GM12878 (cell line): ENCODE results near the gene ZNF423. TPM values are rescaled to one million over a fixed set of nuclear protein-coding genes. Genes with fewer than 3 reads are reported as not detected.

Experiments
- CEBPZ ChIP-seq: fragments of 150-350 bp; IDR thresholded peaks from 2 replicates; pipeline ENCODE4 v1.6.1; 2016; ENCODE audit warnings: low read depth, low read length
- MTA2 ChIP-seq: fragments of 450-650 bp; IDR thresholded peaks from 2 replicates; pipeline ENCODE4 v1.6.1; 2016; ENCODE audit warnings: low read depth, mild to moderate bottlenecking, moderate library complexity
- NKRF ChIP-seq: fragments of 450-650 bp; conservative IDR thresholded peaks from 2 replicates; pipeline ENCODE4 v1.6.1; 2017; ENCODE audit warnings: mild to moderate bottlenecking, moderate library complexity
- RAD21 ChIP-seq: IDR thresholded peaks from 2 replicates; pipeline ENCODE4 v1.6.1; 2011; ENCODE audit warnings: mild to moderate bottlenecking, low read depth, low read length, moderate library complexity; ENCODE audit not compliant: insufficient read depth
- SPI1 ChIP-seq: IDR thresholded peaks from 2 replicates; pipeline ENCODE4 v1.6.1; 2011; ENCODE audit warnings: low read depth, mild to moderate bottlenecking, low read length, moderate library complexity, borderline replicate concordance; ENCODE audit not compliant: insufficient read depth
- SUZ12 ChIP-seq: fragments of 200-600 bp; sonication (generic); IDR thresholded peaks from one replicate; pipeline ENCODE4 v1.6.1; 2018; ENCODE audit warnings: antibody characterized with exemption, mild to moderate bottlenecking; ENCODE audit not compliant: unreplicated experiment
- TCF7 ChIP-seq: IDR thresholded peaks from 2 replicates; pipeline ENCODE4 v1.6.1; 2014; ENCODE audit warnings: antibody characterized with exemption, borderline replicate concordance
- ZBTB40 ChIP-seq: fragments of 450-650 bp; IDR thresholded peaks from 2 replicates; pipeline ENCODE4 v1.6.1; 2016; ENCODE audit warnings: mild to moderate bottlenecking, moderate library complexity, borderline replicate concordance
- ZSCAN29 ChIP-seq: fragments of 450-650 bp; IDR thresholded peaks from 2 replicates; pipeline ENCODE4 v1.6.1; 2017; ENCODE audit warnings: mild to moderate bottlenecking, moderate library complexity
- polyA plus RNA-seq, 11 experiments: library from polyadenylated mRNA; depleted of rRNA in 4 of 11; unstranded in 6 of 11; stranded (reverse) in 5 of 11; fragments of >200 nt; fragmentation: Nextera tagmentation in 4 of 11; fragmentation: Illumina TruSeq in 1 of 11; extraction: Ambion mirVana in 4 of 11; extraction: Trizol in 1 of 11; gene quantifications; 1 replicate in 1 of 11; 2 replicates in 10 of 11; pipeline versions ENCODE4 v1.2.1 to v1.2.3, GENCODE V29; 2011 to 2016; ENCODE audit warnings: inconsistent platforms in 2 of 11, missing spikeins in 2 of 11, low read depth in 1 of 11
- total RNA-seq, 4 experiments: library from RNA; depleted of rRNA in 3 of 4; stranded (reverse); fragments of >200 nt in 3 of 4; fragmentation: Illumina TruSeq in 1 of 4; extraction: Trizol in 1 of 4; gene quantifications; 2 replicates each; pipeline versions ENCODE4 v1.2.1 to v1.2.3, GENCODE V29; 2013 to 2021

ZNF423 gene
- total and polyA plus RNA-seq, 10 of the 15 experiments (the other 5 are each of a cell fraction or from before 2014, with no cell fraction given): 0.03 to 0.64 (median 0.10) TPM

DNA sequence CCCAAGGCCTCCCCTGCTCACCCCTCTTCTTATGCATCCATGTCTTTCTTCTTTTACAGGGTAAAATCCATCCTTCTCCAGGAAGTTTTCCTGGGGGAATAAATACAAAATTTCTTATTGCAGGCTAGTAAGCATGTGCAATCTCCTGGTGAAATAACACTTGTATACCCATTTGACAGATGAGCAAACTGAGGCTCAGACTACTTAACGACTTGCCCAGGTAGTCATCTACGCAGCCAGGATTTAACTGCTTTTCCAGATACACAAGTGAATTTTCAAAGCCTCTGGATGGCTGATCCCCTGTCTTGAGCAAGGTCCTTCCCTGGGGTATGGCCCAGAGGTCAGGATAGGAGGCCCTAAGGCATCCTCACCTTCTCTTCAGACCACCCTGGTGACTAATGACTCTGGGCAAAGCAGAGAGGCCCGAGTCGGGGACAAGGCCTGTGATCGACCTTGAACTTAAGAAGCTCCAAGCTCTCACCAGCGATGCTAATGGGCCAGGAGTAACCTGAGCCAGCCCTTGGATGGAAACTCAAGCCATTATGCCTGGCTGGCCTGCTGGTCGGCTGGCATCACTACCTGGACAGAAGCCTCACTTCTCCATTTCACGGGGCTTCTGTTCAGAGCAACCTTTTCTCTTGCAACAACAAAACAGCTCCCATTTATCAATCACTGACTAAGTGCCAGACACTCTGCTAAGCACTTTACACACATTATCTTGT lies 33.1 kb downstream of the ZNF423 start (continued):
- TF ChIP-seq ZBTB40 (no peak), ZSCAN29 (no peak), MTA2 (no peak), SPI1 (no peak), CEBPZ (no peak), TCF7 (no peak), SUZ12 (no peak), RAD21 (no peak), NKRF (no peak)
